ENCODE results near the gene WDR11. TPM values are rescaled to one million over a fixed set of nuclear protein-coding genes. Genes with fewer than 3 reads are reported as not detected.

WDR11 gene
- polyA plus RNA-seq, 2 of the 4 experiments (the other 2 are of a cell fraction): 34.4 to 87.1 TPM

- CTCF ChIA-PET: interaction anchor here (1.0 to 9.4 kb wide), 2 partner anchors 11 to 795 kb away, joined by 3 to 45 read pairs; no protein-coding TSS in a partner anchor
Measured at GRCh38 chr10:120931423-120931822, 80.3 kb downstream of the WDR11 start.

GRCh38 chr10:120931999-120932398 is 80.8 kb downstream of the WDR11 start:
- WGBS (ENCODE audit: missing lambda C conversion rate): 5% methylated on average over 4 of the region's 4 CpGs

More at GRCh38 chr10:120931423-120931822, 80.3 kb downstream of the WDR11 start:
- FAIRE-seq (no peak), ATAC-seq (no peak), DNase-seq (ENCODE audit: low read depth in 1 of 2, low spot score in 1 of 2) (no peak)
- H3K4me1 ChIP-seq: no peaks in the 10 kb centered on the region
- 9% methylated on average over 3 of the region's 3 CpGs for WGBS (ENCODE audit: missing lambda C conversion rate)
- H3K4me2 ChIP-seq: no peak overlapping the region
- POLR2A ChIA-PET: interaction anchor here (0.6 kb wide), 1 partner anchor 916 kb away, joined by 7 read pairs; no protein-coding TSS in a partner anchor
- H3K4me3 ChIP-seq: no peak overlapping the region
- TF ChIP-seq JUNB (IDR thresholded peaks at IDR 0.05): no peak
- no peak for TF ChIP-seq SREBF2 (IDR thresholded peaks at IDR 0.05)
- TF ChIP-seq EHF (CRISPR knock-in tag; IDR thresholded peaks at IDR 0.05): no peak
- TF ChIP-seq KDM1A (IDR thresholded peaks at IDR 0.05; ENCODE audit: low read depth): no peak
- no peak for TF ChIP-seq MAZ (IDR thresholded peaks at IDR 0.05; ENCODE audit: borderline replicate concordance, low read depth, low read length)
- TF ChIP-seq ESRRA (IDR thresholded peaks at IDR 0.05; ENCODE audit: borderline replicate concordance, low read length): no peak
- no peak for TF ChIP-seq HOXB5 (CRISPR knock-in tag; IDR thresholded peaks at IDR 0.05)
- TF ChIP-seq SMC3 (IDR thresholded peaks at IDR 0.05): no peak
- no peaks in the 10 kb centered on the region; the same call in 2 of the 3 replicates for H3K9me3 ChIP-seq
- H3K27ac ChIP-seq: no peak overlapping the region

GRCh38 chr10:120938822-120939221 is 87.7 kb downstream of the WDR11 start:
- no peak overlapping the region for H3K27ac ChIP-seq
- no peaks in the 10 kb centered on the region for H3K4me1 ChIP-seq
- H3K9me3 ChIP-seq: peaks cover 3% of the 10 kb centered on the region; the same call in 1 of the 3 replicates
- H3K4me3 ChIP-seq: no peak overlapping the region
- DNase-seq (ENCODE audit: low read depth in 1 of 2, low spot score in 1 of 2) (no peak), FAIRE-seq (no peak), ATAC-seq (no peak)
- H3K4me2 ChIP-seq: no peak overlapping the region
- no peak for TF ChIP-seq MAX (IDR thresholded peaks at IDR 0.05)
- TF ChIP-seq POLR2A (IDR thresholded peaks at IDR 0.05; ENCODE audit: low read length): no peak
- no peak for TF ChIP-seq SREBF2 (IDR thresholded peaks at IDR 0.05)
- ChIA-PET POLR2A (no interaction called here), CTCF (interaction anchor here (0.6 to 1.2 kb wide), 4 partner anchors 13 to 948 kb away, joined by 3 to 4 read pairs (median 3); no protein-coding TSS in a partner anchor)
- WGBS (ENCODE audit: missing lambda C conversion rate): 61% methylated on average over 5 of the region's 5 CpGs

More at GRCh38 chr10:120931999-120932398, 80.8 kb downstream of the WDR11 start:
- CTCF ChIA-PET: interaction anchor here (1.0 to 9.4 kb wide), 3 partner anchors 11 to 800 kb away, joined by 3 to 45 read pairs (median 3); no protein-coding TSS in a partner anchor
- no peak for FAIRE-seq
- H3K4me2 ChIP-seq: no peak overlapping the region
- peaks cover 1% of the 10 kb centered on the region; the same call in 1 of the 3 replicates for H3K9me3 ChIP-seq
- no peak overlapping the region for H3K27ac ChIP-seq
- no peak for DNase-seq (ENCODE audit: low read depth in 1 of 2, low spot score in 1 of 2)
- TF ChIP-seq RCOR1 (IDR thresholded peaks at IDR 0.05; ENCODE audit: low read depth, low read length): no peak
- TF ChIP-seq JUNB (IDR thresholded peaks at IDR 0.05): no peak
- no peak for TF ChIP-seq MYC (IDR thresholded peaks at IDR 0.05; ENCODE audit: borderline replicate concordance, low read length)
- no peak for TF ChIP-seq NFE2L2 (conservative IDR thresholded peaks at IDR 0.05; ENCODE audit: low read length)
- TF ChIP-seq EHMT2 (IDR thresholded peaks at IDR 0.05; ENCODE audit: low read depth): no peak
- no peak for TF ChIP-seq GATA3 (IDR thresholded peaks at IDR 0.05; ENCODE audit: borderline replicate concordance)
- POLR2A ChIA-PET: interaction anchor here (0.6 kb wide), 1 partner anchor 916 kb away, joined by 7 read pairs; no protein-coding TSS in a partner anchor
- H3K4me1 ChIP-seq: no peaks in the 10 kb centered on the region
- no peak overlapping the region for H3K4me3 ChIP-seq
- no peak for ATAC-seq

GRCh38 chr10:120940299-120940900 is 89.2 kb downstream of the WDR11 start:
- H3K27ac ChIP-seq: no peak overlapping the region
- FAIRE-seq (no peak), DNase-seq (ENCODE audit: low read depth in 1 of 2, low spot score in 1 of 2) (no peak), ATAC-seq (no peak)
- ChIA-PET POLR2A (no interaction called here), CTCF (interaction anchor here (0.8 to 1.6 kb wide), 3 partner anchors 13 to 946 kb away, joined by 3 to 7 read pairs (median 5); no protein-coding TSS in a partner anchor)
- no peaks in the 10 kb centered on the region for H3K4me1 ChIP-seq
- TF ChIP-seq GATA3 (IDR thresholded peaks at IDR 0.05; ENCODE audit: borderline replicate concordance) (no peak), HES2 (IDR thresholded peaks at IDR 0.05) (no peak), JUN (IDR thresholded peaks at IDR 0.05) (no peak), POLR2A (IDR thresholded peaks at IDR 0.05; ENCODE audit: low read length) (no peak), SREBF2 (IDR thresholded peaks at IDR 0.05) (no peak), ZFP36 (IDR thresholded peaks at IDR 0.05; ENCODE audit: borderline replicate concordance, partially characterized antibody) (no peak)
- H3K4me3 ChIP-seq: no peak overlapping the region
- peaks cover 3% of the 10 kb centered on the region; the same call in 1 of the 3 replicates for H3K9me3 ChIP-seq
- 29% methylated on average over 13 of the region's 13 CpGs for WGBS (ENCODE audit: missing lambda C conversion rate)
- no peak overlapping the region for H3K4me2 ChIP-seq

Data from A549 (cell line).